Measurements from ENCODE around the gene PKHD1. TPM values are rescaled to one million over a fixed set of nuclear protein-coding genes. Genes with fewer than 3 reads are reported as not detected.

Gene PKHD1
- total and polyA plus RNA-seq, 9 donors, result 0.01 to 0.12 (median 0.05) TPM; not detected in 3

GRCh38 chr6:51830666-51831065 is 256.7 kb downstream of the PKHD1 start:
- Histone ChIP-seq H3K4me3 (no peak overlapping the region), H3K4me1 (ENCODE audit: insufficient read depth) (no peaks in the 10 kb centered on the region), H3K36me3 (no peaks in the 10 kb centered on the region), H3K9me3 (no peaks in the 10 kb centered on the region), H3K27ac (no peak overlapping the region), H3K27me3 (no peaks in the 10 kb centered on the region)
- no peak for TF ChIP-seq POLR2A (IDR thresholded peaks at IDR 0.05)
- no peak for TF ChIP-seq CTCF (IDR thresholded peaks at IDR 0.05)
- TF ChIP-seq EP300 (IDR thresholded peaks at IDR 0.05), result no peak
- intact Hi-C loops (cut with DNase I), result no loop called here
- no peak for DNase-seq
- 18 to 38% (median 33%) methylated on average over 1 of the region's 1 CpG for WGBS, 3 donors

GRCh38 chr6:51827580-51827979 is 259.8 kb downstream of the PKHD1 start:
- Histone ChIP-seq H3K9me3 (no peaks in the 10 kb centered on the region), H3K4me1 (ENCODE audit: insufficient read depth) (no peaks in the 10 kb centered on the region), H3K4me3 (no peak overlapping the region), H3K36me3 (no peaks in the 10 kb centered on the region), H3K27me3 (no peaks in the 10 kb centered on the region), H3K27ac (no peak overlapping the region)
- 77 to 81% (median 81%) methylated on average over 1 of the region's 1 CpG for WGBS, 3 donors
- intact Hi-C loops (cut with DNase I), result no loop called here
- DNase-seq, result no peak
- TF ChIP-seq POLR2A (IDR thresholded peaks at IDR 0.05) (no peak), CTCF (IDR thresholded peaks at IDR 0.05) (no peak), EP300 (IDR thresholded peaks at IDR 0.05) (no peak)

GRCh38 chr6:51824940-51825339 is 262.5 kb downstream of the PKHD1 start:
- H3K27me3 ChIP-seq, result no peaks in the 10 kb centered on the region
- H3K36me3 ChIP-seq, result no peaks in the 10 kb centered on the region
- H3K27ac ChIP-seq, result no peak overlapping the region

GRCh38 chr6:51820555-51820954 is 266.9 kb downstream of the PKHD1 start:
- Histone ChIP-seq H3K9me3 (no peaks in the 10 kb centered on the region), H3K27me3 (no peaks in the 10 kb centered on the region), H3K36me3 (no peaks in the 10 kb centered on the region), H3K27ac (no peak overlapping the region), H3K4me1 (ENCODE audit: insufficient read depth) (no peaks in the 10 kb centered on the region), H3K4me3 (no peak overlapping the region)
- intact Hi-C loops (cut with DNase I), result no loop called here
- no peak for TF ChIP-seq CTCF (IDR thresholded peaks at IDR 0.05)
- TF ChIP-seq EP300 (IDR thresholded peaks at IDR 0.05), result no peak
- TF ChIP-seq POLR2A (IDR thresholded peaks at IDR 0.05), result no peak
- no peak for DNase-seq

More at GRCh38 chr6:51824940-51825339, 262.5 kb downstream of the PKHD1 start:
- H3K4me3 ChIP-seq, result no peak overlapping the region
- no peaks in the 10 kb centered on the region for H3K4me1 ChIP-seq (ENCODE audit: insufficient read depth)
- TF ChIP-seq EP300 (IDR thresholded peaks at IDR 0.05) (no peak), CTCF (IDR thresholded peaks at IDR 0.05) (no peak), POLR2A (IDR thresholded peaks at IDR 0.05) (no peak)
- H3K9me3 ChIP-seq, result no peaks in the 10 kb centered on the region
- no peak for DNase-seq
- intact Hi-C loops (cut with DNase I), result no loop called here
